Measurements from ENCODE around the gene MRPL51.
A peak's percentile ranks its signal among the peaks of the same experiment; 100 is the strongest.
"Not testable (repeated sequence)": the region's sequence is repeated elsewhere in the genome, so short reads cannot be mapped to it uniquely, and the experiment has no call there.

The MRPL51 gene

GRCh38 chr12:6488240-6488639, 4.8 kb downstream of the MRPL51 start:
- no peak for DNase-seq (ENCODE audit: low spot score)

GRCh38 chr12:6478416-6478815, 14.6 kb downstream of the MRPL51 start:
- DNase-seq (ENCODE audit: low spot score): no peak

- DNase-seq (ENCODE audit: low spot score): not testable (repeated sequence)
These were observed 15.3 kb downstream of the MRPL51 start for GRCh38 chr12:6477601-6478377.

GRCh38 chr12:6476489-6476888, 16.6 kb downstream of the MRPL51 start:
- DNase-seq (ENCODE audit: low spot score): no peak

- not testable (repeated sequence) for DNase-seq (ENCODE audit: low spot score)
These were observed 17.7 kb downstream of the MRPL51 start for GRCh38 chr12:6475233-6475975.

GRCh38 chr12:6472491-6472890, 20.6 kb downstream of the MRPL51 start:
- DNase-seq (ENCODE audit: low spot score): no peak

- DNase-seq (ENCODE audit: low spot score): no peak
These were observed 21.1 kb downstream of the MRPL51 start for GRCh38 chr12:6471989-6472360.

GRCh38 chr12:6470375-6471163, 22.5 kb downstream of the MRPL51 start, which contains the start of gene VAMP1:
VAMP1 (minus strand) TSS chr12:6470677; CDS start chr12:6470531, 146 bp downstream.
- peak; percentile 100 for DNase-seq (ENCODE audit: low spot score)

GRCh38 chr12:6469609-6470374, 23.3 kb downstream of the MRPL51 start:
- no peak for DNase-seq (ENCODE audit: low spot score)

- DNase-seq (ENCODE audit: low spot score): no peak
These were observed 24.0 kb downstream of the MRPL51 start for GRCh38 chr12:6469092-6469491.

- no peak for DNase-seq (ENCODE audit: low spot score)
These were observed 24.8 kb downstream of the MRPL51 start for GRCh38 chr12:6468283-6468575.

- not testable (repeated sequence) for DNase-seq (ENCODE audit: low spot score)
These were observed 25.3 kb downstream of the MRPL51 start for GRCh38 chr12:6467571-6468282.

GRCh38 chr12:6466751-6467150, 26.3 kb downstream of the MRPL51 start:
- not testable (repeated sequence) for DNase-seq (ENCODE audit: low spot score)

GRCh38 chr12:6466184-6466573, 26.9 kb downstream of the MRPL51 start:
- DNase-seq (ENCODE audit: low spot score): no peak

- DNase-seq (ENCODE audit: low spot score): peak; percentile 68
These were observed 27.4 kb downstream of the MRPL51 start for GRCh38 chr12:6465467-6466183.

GRCh38 chr12:6464531-6464930, 28.5 kb downstream of the MRPL51 start:
- DNase-seq (ENCODE audit: low spot score): no peak

- DNase-seq (ENCODE audit: low spot score): no peak
These were observed 29.2 kb downstream of the MRPL51 start for GRCh38 chr12:6463858-6464257.

- no peak for DNase-seq (ENCODE audit: low spot score)
These were observed 29.8 kb downstream of the MRPL51 start for GRCh38 chr12:6463216-6463615.

GRCh38 chr12:6462234-6462995, 30.6 kb downstream of the MRPL51 start:
- no peak for DNase-seq (ENCODE audit: low spot score)

All from globus pallidus (tissue), 1 donor.